Spleen (tissue), 7 donors: ENCODE measurements around the gene ARFGEF3.

Source experiments
- CTCF ChIP-seq, 11 experiments: fragments of 200-600 bp in 7 of 11; fragments of 450-650 bp in 4 of 11; sonication (generic) in 4 of 11; IDR thresholded peaks in 8 of 11; conservative IDR thresholded peaks in 3 of 11; 1 replicate in 7 of 11; 2 replicates in 4 of 11; pipeline versions ENCODE4 v1.4.0 to v1.8.0; 2016 to 2021; ENCODE audit warnings: antibody characterized with exemption in 11 of 11, inconsistent platforms in 4 of 11, mild to moderate bottlenecking in 1 of 11
- POLR2A ChIP-seq, 3 donors: fragments of 450-650 bp; IDR thresholded peaks; one replicate each; pipeline ENCODE4 v1.5.1; 2017; ENCODE audit warnings: antibody characterized with exemption in 3 of 3, mild to moderate bottlenecking in 1 of 3
- donor health status: DM: no; HTN: no; CAD: no; lungs with moderate emphysema.
- donor health status: DM: no; HTN: no; CAD: no.
- donor health status: DM: no; HTN: no; CAD: no.

- TF ChIP-seq POLR2A (IDR thresholded peaks at IDR 0.05) (no peak), CTCF (IDR thresholded peaks at IDR 0.05 in 8 of 11, conservative IDR thresholded peaks at IDR 0.05 in 3 of 11) (no peak)
Observed at GRCh38 chr6:138218449-138218848, 56.7 kb downstream of the ARFGEF3 start, which contains the start of gene PBOV1.
